ENCODE results near the gene CACNA2D3.

CACNA2D3 gene

GRCh38 chr3:54176106-54176505, 53.8 kb downstream of the CACNA2D3 start:
- DNase-seq (ENCODE audit: low read depth, low spot score) = no peak

GRCh38 chr3:54177816-54178215, 55.5 kb downstream of the CACNA2D3 start:
- TF ChIP-seq CTCF (IDR thresholded peaks at IDR 0.05; ENCODE audit: low read depth, low read length) = no peak
- H3K4me3 ChIP-seq (ENCODE audit: low read depth, low read length) = no peak overlapping the region
- in situ Hi-C loops (cut with HindIII; ENCODE audit: low sequenced_read_pairs) = no loop called here
- no peak for DNase-seq (ENCODE audit: low read depth, low spot score)

More at GRCh38 chr3:54176106-54176505, 53.8 kb downstream of the CACNA2D3 start:
- H3K4me3 ChIP-seq (ENCODE audit: low read depth, low read length) = no peak overlapping the region
- in situ Hi-C loops (cut with HindIII; ENCODE audit: low sequenced_read_pairs) = no loop called here
- TF ChIP-seq CTCF (IDR thresholded peaks at IDR 0.05; ENCODE audit: low read depth, low read length) = no peak

DNA sequence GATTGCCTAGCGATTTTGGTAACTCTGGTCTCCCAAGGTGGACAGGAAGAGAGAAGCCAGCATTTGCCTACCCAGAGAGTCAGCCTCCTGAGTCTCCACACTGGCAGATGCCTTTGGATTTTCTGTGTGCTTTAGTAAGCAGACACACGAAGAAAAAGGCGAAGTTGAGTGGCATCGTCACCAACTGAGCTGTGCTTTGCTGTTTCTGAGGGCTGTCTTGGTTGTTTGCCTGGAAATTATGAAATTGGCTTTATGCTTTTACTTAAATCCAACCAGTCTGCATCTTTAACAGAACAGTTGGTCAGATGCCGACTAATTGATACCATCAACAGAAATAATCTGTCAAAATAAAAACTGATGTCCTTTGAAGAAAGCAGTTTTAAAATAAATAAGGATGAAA, 56.0 kb downstream of the CACNA2D3 start:
- TF ChIP-seq CTCF (IDR thresholded peaks at IDR 0.05; ENCODE audit: low read depth, low read length) = no peak
- in situ Hi-C loops (cut with HindIII; ENCODE audit: low sequenced_read_pairs) = no loop called here
- H3K4me3 ChIP-seq (ENCODE audit: low read depth, low read length) = no peak overlapping the region
- DNase-seq (ENCODE audit: low read depth, low spot score) = no peak

DNA sequence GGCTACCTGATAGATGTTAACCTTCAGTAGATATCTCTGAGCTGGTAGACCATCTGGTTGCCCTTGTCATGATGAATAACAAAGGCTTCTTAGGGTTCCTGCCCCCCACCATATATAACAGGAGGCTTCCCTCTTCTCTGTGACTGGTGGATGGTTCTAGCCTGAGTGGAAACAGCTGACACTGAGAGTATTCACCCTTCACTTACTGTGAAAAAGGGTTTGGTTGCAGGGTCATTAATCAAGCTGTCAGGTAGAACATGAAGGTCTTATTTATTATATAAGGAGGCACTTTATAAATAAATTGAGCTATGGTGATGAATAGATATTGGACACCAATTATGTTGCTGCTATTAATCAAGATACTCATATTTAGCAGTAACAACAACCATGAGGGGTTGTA, 58.6 kb downstream of the CACNA2D3 start:
- H3K4me3 ChIP-seq (ENCODE audit: low read depth, low read length) = no peak overlapping the region
- no peak for TF ChIP-seq CTCF (IDR thresholded peaks at IDR 0.05; ENCODE audit: low read depth, low read length)
- in situ Hi-C loops (cut with HindIII; ENCODE audit: low sequenced_read_pairs) = no loop called here
- DNase-seq (ENCODE audit: low read depth, low spot score) = no peak

- no peak overlapping the region for H3K4me3 ChIP-seq (ENCODE audit: low read depth, low read length)
- in situ Hi-C loops (cut with HindIII; ENCODE audit: low sequenced_read_pairs) = no loop called here
- TF ChIP-seq CTCF (IDR thresholded peaks at IDR 0.05; ENCODE audit: low read depth, low read length) = no peak
- DNase-seq (ENCODE audit: low read depth, low spot score) = no peak
These were observed 59.9 kb downstream of the CACNA2D3 start for GRCh38 chr3:54182242-54182641.

- TF ChIP-seq CTCF (IDR thresholded peaks at IDR 0.05; ENCODE audit: low read depth, low read length) = no peak
- no peak for DNase-seq (ENCODE audit: low read depth, low spot score)
- H3K4me3 ChIP-seq (ENCODE audit: low read depth, low read length) = no peak overlapping the region
- in situ Hi-C loops (cut with HindIII; ENCODE audit: low sequenced_read_pairs) = no loop called here
These were observed 63.4 kb downstream of the CACNA2D3 start for GRCh38 chr3:54185740-54186139.
